ENCODE results near the gene MTG1.
"Not testable (repeated sequence)": the region's sequence is repeated elsewhere in the genome, so short reads cannot be mapped to it uniquely, and the experiment has no call there.

MTG1 gene

DNA sequence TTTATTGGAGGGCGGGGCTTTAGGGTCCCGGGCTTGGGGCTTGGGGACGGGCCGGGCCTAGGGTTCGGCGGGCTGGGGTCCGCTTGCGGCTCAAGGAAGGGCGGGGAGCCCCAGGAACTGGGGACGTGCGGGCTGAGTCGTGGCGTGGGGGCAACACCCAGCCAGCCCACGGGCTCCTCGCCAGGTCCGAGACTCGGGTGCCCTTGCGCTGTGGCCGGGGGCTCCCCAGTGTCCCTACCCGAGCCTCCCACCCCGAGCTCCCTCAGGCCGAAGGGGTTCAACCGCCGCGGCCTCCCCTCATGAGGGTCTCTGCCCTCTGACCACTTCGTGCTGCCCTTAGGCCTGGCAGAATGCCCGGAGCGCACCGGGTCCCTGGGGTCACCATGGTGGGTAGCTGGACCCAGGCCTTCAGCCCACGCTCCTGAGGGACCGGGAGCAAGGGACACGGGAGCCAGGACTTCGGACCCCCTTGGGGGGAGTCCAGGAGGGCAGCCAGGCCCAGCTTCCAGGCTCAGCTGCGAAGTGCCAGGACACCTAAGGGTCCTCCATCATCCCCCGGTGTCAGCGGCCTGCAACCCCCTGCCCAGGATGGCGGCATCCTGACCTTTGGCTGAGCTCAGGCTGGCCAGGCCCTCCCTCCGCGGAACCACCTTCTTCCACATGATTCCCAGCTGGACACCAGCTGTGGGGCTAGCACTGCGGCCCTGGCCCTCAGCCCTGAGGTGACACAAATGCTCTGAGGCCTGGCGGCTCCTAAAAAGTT, 35.6 kb upstream of the MTG1 start:
- intact Hi-C loops (cut with DNase I): no loop called here
- peak in 1 of 42 donors; percentile 27 for DNase-seq

GRCh38 chr10:133358925-133359310, 35.0 kb upstream of the MTG1 start:
- intact Hi-C loops (cut with DNase I): no loop called here
- no peak for DNase-seq

DNA sequence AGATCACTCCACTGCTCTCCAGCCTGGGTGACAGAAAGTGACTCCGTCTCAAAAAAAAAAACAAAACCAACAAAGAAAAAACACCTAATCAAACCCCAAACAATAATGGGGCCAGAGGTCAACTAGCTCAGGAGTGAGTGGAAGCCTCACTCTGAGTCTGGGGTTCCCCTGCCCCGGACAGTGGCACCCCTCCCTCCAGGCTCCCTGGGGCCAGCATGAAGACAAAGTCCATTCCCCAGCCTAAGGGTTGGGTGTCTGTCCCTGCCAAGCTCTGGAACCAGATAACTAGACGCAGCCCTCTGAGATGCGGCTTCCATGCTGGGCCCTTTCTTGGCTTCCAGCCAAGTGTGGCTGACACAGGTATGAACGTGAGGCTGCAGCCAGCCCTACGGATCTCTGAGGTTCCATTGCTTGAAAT, 34.4 kb upstream of the MTG1 start:
- intact Hi-C loops (cut with DNase I): no loop called here
- no peak for DNase-seq

GRCh38 chr10:133359972-133360610, 33.9 kb upstream of the MTG1 start:
- no peak for DNase-seq

DNA sequence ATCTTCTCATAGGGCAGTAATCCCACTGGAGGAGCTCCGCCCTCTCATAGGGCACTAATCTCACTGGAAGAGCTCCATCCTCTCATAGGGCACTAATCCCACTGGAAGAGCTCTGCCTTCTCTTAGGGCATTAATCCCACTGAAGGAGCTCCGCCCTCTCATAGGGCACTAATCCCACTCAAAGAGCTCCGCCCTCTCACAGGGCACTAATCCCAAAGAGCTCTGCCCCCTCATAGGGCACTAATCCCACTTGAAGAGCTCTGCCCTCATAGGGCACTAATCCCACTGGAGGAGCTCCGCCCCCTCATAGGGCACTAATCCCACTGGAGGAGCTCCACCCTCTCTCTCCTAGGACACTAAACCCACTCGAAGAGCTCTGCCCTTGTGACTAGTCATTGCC, 32.7 kb upstream of the MTG1 start:
- DNase-seq: no peak
- intact Hi-C loops (cut with DNase I): no loop called here

More at GRCh38 chr10:133359972-133360610, 33.9 kb upstream of the MTG1 start:
- intact Hi-C loops (cut with DNase I): no loop called here

GRCh38 chr10:133361773-133362441, 32.0 kb upstream of the MTG1 start:
- intact Hi-C loops (cut with DNase I): no loop called here
- no peak for DNase-seq

DNA sequence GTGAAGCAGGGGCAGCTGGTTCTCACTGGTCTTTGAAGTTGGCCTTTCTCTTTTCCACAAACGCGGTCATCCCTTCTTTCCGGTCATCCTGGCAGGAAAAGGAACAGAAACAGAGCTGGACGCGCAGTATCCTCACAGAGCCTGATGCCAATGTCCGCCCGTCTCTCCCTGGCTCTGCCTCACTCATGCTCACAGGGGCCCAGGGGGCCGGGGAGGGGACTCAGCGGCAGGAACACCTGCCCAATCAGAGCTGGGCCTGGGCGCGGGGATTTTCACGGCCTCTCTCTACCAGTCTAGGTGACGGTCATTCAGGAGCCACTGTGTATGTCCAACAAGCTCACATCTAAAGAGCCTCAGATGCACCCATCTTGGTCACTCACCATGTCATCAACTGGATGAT, 31.1 kb upstream of the MTG1 start:
- intact Hi-C loops (cut with DNase I): no loop called here

DNA sequence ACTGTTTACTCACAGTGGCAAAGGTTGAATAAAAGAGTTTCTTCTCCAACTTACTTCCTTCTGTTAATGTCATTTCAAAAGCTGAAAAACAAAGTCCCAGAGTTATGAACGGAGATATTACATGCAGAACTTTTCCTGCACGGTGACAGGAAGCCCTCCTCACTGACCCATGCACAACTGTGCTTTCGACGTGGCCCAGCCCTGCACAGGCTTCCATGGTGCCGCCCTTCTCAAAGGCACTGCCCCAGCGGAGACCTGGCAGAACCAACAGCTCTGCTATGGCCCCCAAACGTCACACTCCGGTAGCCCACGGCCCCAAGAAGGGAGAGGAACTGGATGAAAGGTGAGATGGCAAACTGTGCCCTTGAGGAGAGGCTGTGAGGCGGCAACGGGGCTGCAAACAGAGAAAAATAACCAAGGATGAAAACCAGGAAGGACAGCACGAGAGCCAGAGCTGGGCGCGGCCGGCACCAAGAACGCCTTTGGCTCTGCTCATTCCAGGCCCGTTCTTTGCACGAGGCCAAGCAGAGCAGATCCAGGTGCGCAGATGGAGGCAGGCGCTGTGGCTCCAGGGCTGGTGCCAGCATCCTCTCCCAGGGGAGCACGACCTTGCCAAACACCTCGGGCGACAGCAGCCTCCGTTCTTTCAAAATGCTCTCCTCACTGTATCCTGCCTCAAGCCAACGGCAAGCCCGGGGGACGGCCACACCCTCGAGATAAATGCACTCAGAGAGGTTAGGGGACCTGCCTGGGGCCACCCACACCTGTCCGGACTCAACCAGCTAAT, 29.1 kb upstream of the MTG1 start:
- DNase-seq: no peak
- intact Hi-C loops (cut with DNase I): no loop called here

More for the DNA sequence above, 31.1 kb upstream of the MTG1 start:
- no peak for DNase-seq

GRCh38 chr10:133365461-133366129, 28.4 kb upstream of the MTG1 start:
- intact Hi-C loops (cut with DNase I): no loop called here
- DNase-seq: no peak

DNA sequence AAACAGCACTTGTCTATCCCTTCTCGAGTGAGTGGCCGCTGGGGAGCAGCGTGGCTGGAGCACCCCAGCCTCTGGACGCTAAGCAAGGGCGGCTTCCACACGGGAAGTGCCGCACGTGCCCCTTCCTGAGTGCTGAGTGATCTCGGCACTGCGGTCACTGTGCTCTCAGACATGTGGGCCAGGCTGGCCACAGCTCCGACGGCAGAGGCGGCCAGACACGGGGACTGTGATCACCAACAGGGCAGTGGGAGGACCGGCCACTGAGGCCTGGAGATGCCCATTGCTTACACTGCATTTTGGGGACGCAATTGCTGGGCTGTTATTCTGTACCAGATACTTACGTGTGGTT, 27.9 kb upstream of the MTG1 start:
- intact Hi-C loops (cut with DNase I): no loop called here
- DNase-seq: no peak

DNA sequence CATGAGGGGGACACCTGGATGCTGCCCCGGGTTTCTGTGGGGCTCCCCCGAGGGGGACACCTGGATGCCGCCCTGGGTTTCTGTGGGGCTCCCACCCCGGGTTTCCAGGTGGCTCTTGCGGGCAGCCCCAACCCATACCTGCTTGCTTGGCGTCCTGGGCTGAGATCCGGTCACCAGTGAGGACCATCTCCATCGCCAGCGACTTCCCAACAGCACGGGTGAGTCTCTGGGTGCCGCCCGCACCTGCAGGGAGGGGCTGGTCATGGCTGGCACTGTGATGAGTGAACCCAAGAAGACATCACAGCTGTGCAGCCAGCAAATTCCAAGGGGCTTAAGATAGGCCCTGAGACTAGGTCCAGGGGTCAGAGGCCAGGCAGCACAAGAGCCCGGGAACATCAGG, 27.2 kb upstream of the MTG1 start:
- intact Hi-C loops (cut with DNase I): no loop called here

GRCh38 chr10:133367461-133367860, 26.5 kb upstream of the MTG1 start:
- DNase-seq; intact Hi-C loops (cut with DNase I): not testable (repeated sequence)

More for the DNA sequence above, 27.2 kb upstream of the MTG1 start:
- DNase-seq: no peak

DNA sequence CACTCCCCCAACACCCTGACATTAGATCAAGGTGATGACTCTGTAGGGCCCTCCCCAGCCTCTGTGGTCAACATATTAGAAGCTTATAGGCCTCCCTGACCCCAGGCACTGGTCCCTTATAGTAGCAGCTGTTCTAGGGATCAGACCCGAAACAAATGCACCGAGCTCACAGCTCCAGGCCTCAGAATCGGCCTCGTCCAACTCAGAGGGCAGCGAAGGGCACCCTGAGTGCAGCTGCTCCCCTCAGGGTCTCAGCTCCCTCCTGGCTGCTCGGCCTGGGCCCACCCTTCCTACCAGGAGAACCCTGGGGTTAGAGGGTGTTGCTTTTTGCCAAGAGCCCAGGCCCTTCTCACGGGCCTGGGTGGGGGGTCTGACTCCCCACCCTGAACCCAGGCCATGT, 25.8 kb upstream of the MTG1 start:
- intact Hi-C loops (cut with DNase I): no loop called here
- DNase-seq: no peak

- intact Hi-C loops (cut with DNase I): no loop called here
- no peak for DNase-seq
Observed at GRCh38 chr10:133370030-133370786, 23.7 kb upstream of the MTG1 start.

GRCh38 chr10:133372507-133372906, 21.4 kb upstream of the MTG1 start:
- intact Hi-C loops (cut with DNase I): no loop called here

GRCh38 chr10:133373174-133374090, 20.5 kb upstream of the MTG1 start, which contains the start of gene ECHS1:
Gene ECHS1, minus strand, starts transcription at chr10:133373354. Its CDS starts 21 bp downstream, at chr10:133373333.
- intact Hi-C loops (cut with DNase I): no loop called here
- peak; percentile 87 to 98 (median 96) for DNase-seq

More at GRCh38 chr10:133372507-133372906, 21.4 kb upstream of the MTG1 start:
- DNase-seq: no peak

Data from head of caudate nucleus (tissue), 42 donors.